Lung (tissue), 16 donors: ENCODE results near the gene MYLIP. TPM values are rescaled to one million over a fixed set of nuclear protein-coding genes. Genes with fewer than 3 reads are reported as not detected.

Experiments
- ATAC-seq: fragments of 200-7000 bp; cut with Tn5 transposase; one replicate; pipeline ENCODE4 v1.9.1; 2020; ENCODE audit warnings: moderate number of reproducible peaks; ENCODE audit not compliant: insufficient read depth, low FRiP score
- DNase-seq, 3 donors: peaks; one replicate each; pipeline ENCODE4 v3.0.0-alpha.2; 2013 to 2017
- H3K27ac ChIP-seq, 2 donors: one replicate each; pipeline ENCODE4 v1.5.1; 2013; ENCODE audit warnings: mild to moderate bottlenecking in 2 of 2, moderate library complexity in 2 of 2, control low read depth in 1 of 2, inconsistent platforms in 1 of 2, low read depth in 1 of 2, low read length in 1 of 2
- H3K27me3 ChIP-seq, 3 donors: one replicate each; pipeline ENCODE4 v1.5.1; 2013; ENCODE audit warnings: low read length in 2 of 3; ENCODE audit not compliant: control insufficient read depth in 3 of 3, insufficient read depth in 3 of 3
- H3K36me3 ChIP-seq, 4 donors: one replicate each; pipeline ENCODE4 v1.5.1; 2013; ENCODE audit warnings: low read length in 4 of 4, mild to moderate bottlenecking in 1 of 4, moderate library complexity in 1 of 4; ENCODE audit not compliant: control insufficient read depth in 4 of 4, insufficient read depth in 4 of 4
- H3K4me1 ChIP-seq, 5 donors: one replicate each; pipeline ENCODE4 v1.5.1; 2013; ENCODE audit warnings: low read length in 5 of 5, mild to moderate bottlenecking in 2 of 5, moderate library complexity in 1 of 5; ENCODE audit not compliant: control insufficient read depth in 5 of 5, insufficient read depth in 5 of 5
- H3K4me3 ChIP-seq: one replicate; pipeline ENCODE4 v1.5.1; 2013; ENCODE audit warnings: mild to moderate bottlenecking, control low read depth, moderate library complexity
- H3K9ac ChIP-seq, 2 donors: one replicate each; pipeline ENCODE4 v1.5.1; 2013; ENCODE audit warnings: low read length in 2 of 2, control low read depth in 1 of 2; ENCODE audit not compliant: insufficient read depth in 1 of 2
- H3K9me3 ChIP-seq, 4 donors: one replicate each; pipeline ENCODE4 v1.5.1; 2013; ENCODE audit warnings: low read length in 3 of 4, mild to moderate bottlenecking in 1 of 4, moderate library complexity in 1 of 4; ENCODE audit not compliant: control insufficient read depth in 4 of 4, insufficient read depth in 3 of 4
- WGBS, 2 donors: extraction: QIAGEN DNeasy Blood & Tissue Kit; methylation state at CpG; one replicate each; pipeline ENCODE4 v1.1.7; 2013; 5-methylcytosine and 5-hydroxymethylcytosine counted together
- long read RNA-seq, 5 donors: transcript quantifications; one replicate each; lab custom pipeline, GENCODE V29; 2026
- polyA plus RNA-seq, 2 donors: library from polyadenylated mRNA; stranded (reverse); fragments of 200-250 nt; gene quantifications; one replicate each; pipeline ENCODE4 v1.2.1, GENCODE V29; 2013
- total RNA-seq, 2 donors: library from RNA; depleted of rRNA in 1 of 2; stranded (reverse); fragments of >200 nt in 1 of 2; gene quantifications; one replicate each; pipeline ENCODE4 v1.2.1, GENCODE V29; 2014 to 2021
- TF ChIP-seq, protein P1 (sequence below): IDR thresholded peaks from 2 replicates; pipeline ENCODE4 v1.5.1; 2012; ENCODE audit warnings: mild to moderate bottlenecking; ENCODE audit errors: control extremely low read depth, extremely low read depth
- donor health status: control.
- donor health status: control.
- donor health status: Bipolar disorder and iron deficiency.
- donor health status: healthy.
- donor health status: DM: yes; HTN: yes; CAD: no.

The MYLIP gene
- total RNA-seq (100 to 1,000 TPM in 1 of 2 donors, 10 to 100 TPM in 1; 31.7 to 118 TPM), polyA plus RNA-seq (10 to 100 TPM; 16.7 to 20.4 TPM)
- long read RNA-seq, donor 1, transcript MYLIP-202 (7 exons, 1,666 nt) = major isoform, 8 of 19 reads
- long read RNA-seq, donor 1, partial matches to known transcripts = 11 of 19 reads
- long read RNA-seq, donor 1, other reads (novel, unspliced or antisense) = 0 of 19 reads
- long read RNA-seq, donor 2, partial matches to known transcripts = 0 of 1 reads
- long read RNA-seq, donor 2, other reads (novel, unspliced or antisense) = 0 of 1 reads
- long read RNA-seq, donor 3, transcript MYLIP-202 (7 exons, 1,666 nt) = major isoform, 5 of 5 reads
- long read RNA-seq, donor 3, partial matches to known transcripts = 0 of 5 reads
- long read RNA-seq, donor 3, other reads (novel, unspliced or antisense) = 0 of 5 reads
- long read RNA-seq, donor 4, partial matches to known transcripts = 0 of 2 reads
- long read RNA-seq, donor 4, other reads (novel, unspliced or antisense) = 0 of 2 reads
- long read RNA-seq, donor 5, transcript MYLIP-202 (7 exons, 1,666 nt) = major isoform, 7 of 7 reads
- long read RNA-seq, donor 5, partial matches to known transcripts = 0 of 7 reads
- long read RNA-seq, donor 5, other reads (novel, unspliced or antisense) = 0 of 7 reads

DNA sequence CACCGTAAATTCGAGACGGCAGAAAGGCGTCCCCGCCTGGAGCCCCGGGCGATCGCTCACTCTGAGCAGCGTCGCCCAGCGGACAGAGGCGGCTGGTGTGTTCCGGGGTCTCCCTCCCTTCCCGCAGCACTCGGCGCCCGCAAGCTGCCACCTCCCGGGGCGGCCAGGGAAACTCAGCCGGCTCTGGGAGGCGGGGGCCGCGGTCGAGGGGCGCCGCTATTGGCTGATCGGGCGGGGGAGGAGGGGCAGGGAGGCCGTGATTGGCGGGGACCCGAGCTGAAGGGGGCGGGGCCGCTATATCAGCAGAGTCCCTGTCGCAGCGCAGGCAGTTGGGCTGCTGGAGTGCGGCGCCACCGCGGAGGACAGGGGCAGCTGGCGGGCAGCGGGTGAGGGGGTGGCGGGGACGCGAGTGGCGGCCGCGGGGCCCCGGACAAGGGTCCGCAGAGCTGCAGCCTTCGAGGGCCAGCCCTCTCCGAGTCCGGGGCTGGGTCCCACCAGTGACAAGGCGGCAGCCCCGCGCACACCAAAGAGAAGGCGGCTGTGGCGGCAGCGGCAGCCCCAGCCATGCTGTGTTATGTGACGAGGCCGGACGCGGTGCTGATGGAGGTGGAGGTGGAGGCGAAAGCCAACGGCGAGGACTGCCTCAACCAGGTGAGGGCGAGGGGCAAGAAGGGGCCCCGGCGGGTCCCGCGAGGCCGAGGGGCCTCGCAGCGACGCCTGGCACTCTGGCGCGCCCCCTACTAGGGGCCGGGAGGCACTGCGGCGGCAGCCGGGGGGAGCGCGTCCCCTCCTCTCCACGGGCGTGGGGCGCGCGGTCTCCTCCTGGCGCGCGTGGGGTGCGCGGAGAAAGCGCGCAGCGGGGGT, at the start of gene MYLIP:
Gene MYLIP (plus strand): TSS at position 328 of the 864 bp plus-strand sequence. CDS start 237 bp downstream, at position 565.
- H3K9ac ChIP-seq = peak within 1 kb of the TSS; percentile 43 to 69
- peak; percentile 98 for DNase-seq
- ATAC-seq = peak; percentile 97
- H3K9me3 ChIP-seq = no peaks in the 10 kb centered on the region
- 0 to 1% methylated on average over 71 to 95 of the region's 95 CpGs for WGBS, 2 donors
- H3K4me3 ChIP-seq = peak within 1 kb of the TSS; percentile 88
- peaks cover 3 to 38% (median 18%) of the 10 kb centered on the region in 5 donors for H3K4me1 ChIP-seq
- H3K36me3 ChIP-seq = peaks cover 0 to 2% (median 1%) of the 10 kb centered on the region in 4 donors
- H3K27ac ChIP-seq = peak within 1 kb of the TSS; percentile 85 to 93
- TF ChIP-seq, protein P1, sequence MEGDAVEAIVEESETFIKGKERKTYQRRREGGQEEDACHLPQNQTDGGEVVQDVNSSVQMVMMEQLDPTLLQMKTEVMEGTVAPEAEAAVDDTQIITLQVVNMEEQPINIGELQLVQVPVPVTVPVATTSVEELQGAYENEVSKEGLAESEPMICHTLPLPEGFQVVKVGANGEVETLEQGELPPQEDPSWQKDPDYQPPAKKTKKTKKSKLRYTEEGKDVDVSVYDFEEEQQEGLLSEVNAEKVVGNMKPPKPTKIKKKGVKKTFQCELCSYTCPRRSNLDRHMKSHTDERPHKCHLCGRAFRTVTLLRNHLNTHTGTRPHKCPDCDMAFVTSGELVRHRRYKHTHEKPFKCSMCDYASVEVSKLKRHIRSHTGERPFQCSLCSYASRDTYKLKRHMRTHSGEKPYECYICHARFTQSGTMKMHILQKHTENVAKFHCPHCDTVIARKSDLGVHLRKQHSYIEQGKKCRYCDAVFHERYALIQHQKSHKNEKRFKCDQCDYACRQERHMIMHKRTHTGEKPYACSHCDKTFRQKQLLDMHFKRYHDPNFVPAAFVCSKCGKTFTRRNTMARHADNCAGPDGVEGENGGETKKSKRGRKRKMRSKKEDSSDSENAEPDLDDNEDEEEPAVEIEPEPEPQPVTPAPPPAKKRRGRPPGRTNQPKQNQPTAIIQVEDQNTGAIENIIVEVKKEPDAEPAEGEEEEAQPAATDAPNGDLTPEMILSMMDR = peak; percentile 42
- H3K27me3 ChIP-seq = no peaks in the 10 kb centered on the region

DNA sequence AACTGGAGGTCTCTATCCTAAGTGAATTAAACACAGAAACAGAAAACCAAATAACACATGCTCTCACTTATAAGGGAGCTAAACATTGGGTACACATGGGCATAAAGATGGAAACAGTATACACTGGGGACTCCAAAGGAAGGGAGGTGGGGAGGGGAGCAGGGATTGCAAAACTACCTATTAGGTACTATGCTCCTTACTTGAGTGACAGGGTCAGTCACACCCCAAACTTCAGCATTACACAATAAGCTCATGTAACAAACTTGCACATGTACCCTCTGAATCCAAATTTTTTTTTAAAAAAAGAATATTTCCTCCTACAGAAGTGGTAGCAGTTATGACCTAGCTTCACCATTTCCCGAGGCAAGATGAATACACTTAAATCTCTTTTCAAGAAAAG, 49.5 kb upstream of the MYLIP start:
- Histone ChIP-seq H3K36me3 (no peaks in the 10 kb centered on the region), H3K27me3 (no peaks in the 10 kb centered on the region), H3K9ac (no peak overlapping the region), H3K9me3 (no peaks in the 10 kb centered on the region), H3K4me3 (no peak overlapping the region), H3K27ac (no peak overlapping the region), H3K4me1 (peaks cover 0 to 8% (median 0%) of the 10 kb centered on the region in 5 donors)
- no peak for ATAC-seq
- TF ChIP-seq, protein P1 = no peak
- 0 to 42% methylated on average over 1 of the region's 1 CpG for WGBS, 2 donors
- no peak for DNase-seq

DNA sequence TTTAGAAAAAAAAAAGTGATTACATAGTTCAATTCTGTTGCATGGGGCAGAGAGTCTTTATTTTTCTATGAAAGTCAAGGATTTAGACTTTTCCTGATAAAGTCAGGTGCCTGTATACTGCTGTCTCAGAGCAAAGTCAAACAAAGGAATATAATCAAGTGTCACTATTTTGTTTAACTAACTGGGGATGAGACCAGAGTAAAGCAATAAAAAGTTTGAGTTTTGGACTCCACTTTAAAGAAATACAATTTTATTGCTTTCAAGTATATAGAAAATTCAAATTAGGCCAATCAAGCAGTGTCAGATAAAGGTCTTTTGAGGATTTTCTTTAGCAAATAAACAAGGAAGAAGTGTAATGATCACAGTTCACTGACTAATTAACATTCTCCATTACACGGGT, 48.7 kb upstream of the MYLIP start:
- no peak overlapping the region for H3K9ac ChIP-seq
- H3K27ac ChIP-seq = no peak overlapping the region
- DNase-seq (no peak), ATAC-seq (no peak)
- no peaks in the 10 kb centered on the region for H3K9me3 ChIP-seq
- no peaks in the 10 kb centered on the region for H3K36me3 ChIP-seq
- 47 to 78% methylated on average over 1 of the region's 1 CpG for WGBS, 2 donors
- TF ChIP-seq, protein P1 = no peak
- no peaks in the 10 kb centered on the region for H3K27me3 ChIP-seq
- no peak overlapping the region for H3K4me3 ChIP-seq
- H3K4me1 ChIP-seq = peaks cover 0 to 2% (median 0%) of the 10 kb centered on the region in 5 donors
